ENCODE data around the gene FLNB. TPM values are rescaled to one million over a fixed set of nuclear protein-coding genes. Genes with fewer than 3 reads are reported as not detected.

Gene FLNB
- total and polyA plus RNA-seq, 2 of the 8 experiments (the other 6 are each of a cell fraction or from before 2014, with no cell fraction given): 72.3 to 118 TPM

- no peak for TF ChIP-seq CHD7 (IDR thresholded peaks at IDR 0.05; ENCODE audit: insufficient replicate concordance, low read length)
- no peak for TF ChIP-seq TCF12 (IDR thresholded peaks at IDR 0.05; ENCODE audit: low read depth, low read length)
- no peak for TF ChIP-seq NANOG (IDR thresholded peaks at IDR 0.05; ENCODE audit: insufficient read depth, low read depth, low read length, poor library complexity, severe bottlenecking)
- TF ChIP-seq GABPA (IDR thresholded peaks at IDR 0.05; ENCODE audit: borderline replicate concordance, insufficient read depth, low read length): no peak
Observed at GRCh38 chr3:58102390-58102750, 94.1 kb downstream of the FLNB start (continued).
